ENCODE data around the gene PRIM2. TPM values are rescaled to one million over a fixed set of nuclear protein-coding genes. Genes with fewer than 3 reads are reported as not detected.
A peak's percentile ranks its signal among the peaks of the same experiment; 100 is the strongest.
"Not testable (repeated sequence)": the region's sequence is repeated elsewhere in the genome, so short reads cannot be mapped to it uniquely, and the experiment has no call there.

PRIM2 gene
- polyA plus RNA-seq, 5 donors: 13.5 to 20.6 (median 17.9) TPM

- DNase-seq: no peak
These were observed 9.6 kb upstream of the PRIM2 start for GRCh38 chr6:57307850-57308249.

DNA sequence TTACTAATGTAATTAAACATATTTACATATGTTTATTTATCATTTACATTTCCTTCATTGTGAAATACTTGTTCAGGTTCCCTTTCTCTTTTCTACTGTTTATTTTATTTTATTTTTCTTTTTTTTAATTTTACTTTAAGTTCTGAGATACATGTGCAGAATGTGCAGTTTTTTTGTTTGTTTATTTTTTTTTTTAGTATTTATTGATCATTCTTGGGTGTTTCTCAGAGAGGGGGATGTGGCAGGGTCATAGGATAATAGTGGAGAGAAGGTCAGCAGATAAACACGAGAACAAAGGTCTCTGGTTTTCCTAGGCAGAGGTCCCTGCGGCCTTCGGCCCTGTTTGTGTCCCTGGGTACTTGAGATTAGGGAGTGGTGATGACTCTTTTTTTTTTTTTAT, 8.7 kb upstream of the PRIM2 start:
- DNase-seq: not testable (repeated sequence)

DNA sequence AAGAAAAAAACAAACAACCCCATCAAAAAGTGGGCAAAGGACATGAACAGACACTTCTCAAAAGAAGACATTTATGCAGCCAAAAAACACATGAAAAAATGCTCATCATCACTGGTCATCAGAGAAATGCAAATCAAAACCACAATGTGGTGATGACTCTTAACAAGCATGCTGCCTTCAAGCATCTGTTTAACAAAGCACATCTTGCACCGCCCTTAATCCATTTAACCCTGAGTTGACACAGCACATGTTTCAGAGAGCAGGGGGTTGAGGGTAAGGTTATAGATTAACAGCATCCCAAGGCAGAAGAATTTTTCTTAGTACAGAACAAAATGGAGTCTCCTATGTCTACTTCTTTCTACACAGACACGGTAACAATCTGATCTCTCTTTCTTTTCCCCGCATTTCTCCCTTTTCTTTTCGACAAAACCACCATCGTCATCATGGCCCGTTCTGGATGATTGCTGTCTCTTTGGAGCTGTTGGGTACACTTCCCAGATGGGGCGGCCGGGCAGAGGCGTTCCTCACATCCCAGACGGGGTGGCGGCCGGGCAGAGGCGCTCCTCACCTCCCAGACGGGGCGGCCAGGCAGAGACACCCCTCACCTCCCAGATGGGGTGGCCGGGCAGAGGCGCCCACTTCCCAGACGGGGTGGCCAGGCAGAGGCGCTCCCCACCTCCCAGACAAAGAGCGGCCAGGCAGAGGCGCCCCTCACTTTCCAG, 7.2 kb upstream of the PRIM2 start:
- not testable (repeated sequence) for DNase-seq

DNA sequence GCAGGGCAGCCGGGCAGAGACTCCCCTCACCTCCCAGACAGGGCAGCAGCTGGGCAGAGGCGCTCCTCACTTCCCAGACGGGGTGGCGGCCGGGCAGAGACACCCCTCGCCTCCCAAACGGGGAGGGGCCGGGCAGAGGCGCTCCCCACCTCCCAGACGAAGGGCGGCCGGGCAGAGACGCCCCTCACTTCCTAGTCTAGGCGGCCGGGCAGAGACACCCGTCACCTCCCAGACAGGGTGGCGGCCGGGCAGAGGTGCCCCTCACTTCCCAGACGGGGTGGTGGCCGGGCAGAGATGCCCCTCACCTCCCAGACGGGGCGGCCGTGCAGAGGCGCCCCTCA, 6.6 kb upstream of the PRIM2 start:
- no peak for DNase-seq

GRCh38 chr6:57311300-57312003, 6.0 kb upstream of the PRIM2 start:
- DNase-seq: not testable (repeated sequence)

- DNase-seq: no peak
These were observed 5.5 kb upstream of the PRIM2 start for GRCh38 chr6:57312004-57312345.

- no peak for DNase-seq
These were observed 4.4 kb upstream of the PRIM2 start for GRCh38 chr6:57313009-57313408.

DNA sequence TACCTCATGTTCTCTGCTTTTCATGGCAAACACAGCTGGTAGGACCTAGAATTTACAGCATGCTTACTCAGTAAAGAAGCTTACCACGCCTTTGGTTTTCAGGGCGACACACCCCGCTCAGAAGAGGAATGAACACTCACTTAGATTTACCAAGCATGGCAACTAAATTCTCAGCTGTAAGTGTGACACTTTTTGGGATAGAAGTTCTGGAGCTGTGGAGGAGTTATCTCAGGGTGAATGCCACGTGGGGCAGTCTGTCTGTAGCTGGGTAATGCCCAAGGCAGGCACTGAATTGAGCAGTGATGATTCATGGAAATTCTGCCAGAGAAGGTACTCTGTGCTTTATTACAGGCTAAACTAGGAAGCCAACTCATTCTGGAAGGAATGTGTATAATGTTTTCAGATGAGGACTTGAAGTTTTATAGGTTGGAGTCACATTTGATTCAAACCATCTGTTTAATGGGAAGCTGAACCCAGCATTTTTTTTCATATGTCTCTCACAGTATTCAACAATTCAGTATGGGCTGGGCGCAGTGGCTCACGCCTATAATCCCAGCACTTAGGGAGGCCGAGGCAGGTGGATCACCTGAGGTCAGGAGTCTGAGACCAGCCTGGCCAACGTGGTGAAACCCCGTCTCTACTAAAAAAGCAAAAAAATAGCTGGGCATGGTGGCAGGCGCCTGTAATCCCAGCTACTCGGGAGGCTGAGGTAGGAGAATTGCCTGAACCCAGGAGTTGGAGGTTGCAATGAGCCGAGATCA, 3.5 kb upstream of the PRIM2 start:
- DNase-seq: no peak

DNA sequence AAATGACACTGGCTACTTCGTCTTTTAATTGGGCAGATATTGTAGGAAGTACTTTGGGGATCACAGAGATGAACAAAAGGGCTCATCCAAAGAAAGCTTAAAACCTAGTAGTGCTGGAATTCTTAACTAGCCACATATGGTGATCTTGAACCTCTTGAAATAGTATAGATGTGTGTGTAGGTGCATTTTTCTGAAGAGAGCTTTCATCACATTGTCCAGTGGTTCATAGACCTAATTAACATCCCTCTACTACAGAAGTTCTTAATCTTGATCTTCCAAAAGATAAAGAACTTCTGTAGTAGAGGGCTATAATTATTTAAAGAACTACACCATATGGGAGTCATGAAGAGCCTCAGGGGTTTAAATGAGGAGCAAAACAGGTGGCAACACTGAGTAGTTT, 2.3 kb upstream of the PRIM2 start:
- no peak for DNase-seq

GRCh38 chr6:57315851-57316250, 1.6 kb upstream of the PRIM2 start:
- no peak for DNase-seq

GRCh38 chr6:57316581-57317059, 810 bp upstream of the PRIM2 start:
- peak; percentile 76 to 83 for DNase-seq

DNA sequence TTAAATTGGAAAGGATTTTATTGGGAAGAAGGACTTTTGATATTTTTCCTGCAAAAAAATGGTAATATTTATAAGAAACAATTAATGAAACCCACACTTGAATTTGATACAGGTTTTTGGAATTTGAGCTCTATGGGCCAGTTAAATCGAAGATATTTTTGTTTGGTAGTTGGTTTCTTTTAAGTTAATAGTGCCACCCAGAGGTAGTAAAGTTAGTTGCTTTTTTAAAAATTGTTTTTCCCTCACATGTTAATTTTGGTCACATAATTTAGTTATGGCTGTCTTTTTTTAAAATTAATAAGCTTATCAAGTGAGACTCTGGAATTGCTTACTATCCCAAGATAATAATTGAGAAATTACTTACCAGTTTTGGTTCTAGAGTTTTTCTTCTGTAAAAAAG, 7.1 kb downstream of the PRIM2 start:
- no peak for DNase-seq

GRCh38 chr6:57327311-57327710, 9.9 kb downstream of the PRIM2 start:
- DNase-seq: no peak

DNA sequence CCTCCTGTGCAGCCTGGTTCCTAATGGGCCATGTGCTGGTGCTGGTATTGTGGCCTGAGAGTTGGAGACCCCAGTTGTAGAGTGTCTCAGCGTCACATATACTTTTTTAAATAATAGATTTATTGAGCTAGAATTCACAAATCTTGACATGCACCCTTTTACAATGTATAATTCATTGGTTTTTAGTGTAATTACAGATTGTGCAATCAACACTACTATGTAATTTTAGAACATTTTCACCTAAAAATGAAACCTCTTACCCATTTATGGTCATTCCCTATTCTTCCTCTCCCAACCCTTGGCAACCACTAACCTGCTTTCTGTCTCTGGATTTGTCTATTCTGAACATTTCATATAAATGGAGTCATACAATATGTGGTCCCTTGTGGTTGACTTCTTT, 10.6 kb downstream of the PRIM2 start:
- no peak for DNase-seq

DNA sequence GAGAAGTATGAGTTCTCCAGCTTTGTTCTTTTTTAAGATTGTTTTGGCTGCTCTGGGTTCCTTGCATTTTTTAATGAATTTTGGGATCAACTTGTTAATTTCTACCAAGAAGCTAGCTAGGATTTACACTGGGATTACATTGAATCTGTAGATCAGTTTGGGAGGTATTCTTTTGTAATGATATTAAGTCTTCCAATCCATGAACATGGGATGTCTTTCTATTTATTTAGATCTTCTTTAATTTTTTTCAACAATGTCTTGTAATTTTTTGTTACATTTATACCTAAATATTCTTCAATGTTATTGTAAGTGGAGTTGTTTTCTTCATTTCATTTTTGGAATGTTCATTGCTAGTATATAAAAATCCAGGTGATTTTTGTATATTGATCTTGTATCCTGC, 12.5 kb downstream of the PRIM2 start:
- no peak for DNase-seq

GRCh38 chr6:57342148-57342669, 24.8 kb downstream of the PRIM2 start:
- DNase-seq: no peak

DNA sequence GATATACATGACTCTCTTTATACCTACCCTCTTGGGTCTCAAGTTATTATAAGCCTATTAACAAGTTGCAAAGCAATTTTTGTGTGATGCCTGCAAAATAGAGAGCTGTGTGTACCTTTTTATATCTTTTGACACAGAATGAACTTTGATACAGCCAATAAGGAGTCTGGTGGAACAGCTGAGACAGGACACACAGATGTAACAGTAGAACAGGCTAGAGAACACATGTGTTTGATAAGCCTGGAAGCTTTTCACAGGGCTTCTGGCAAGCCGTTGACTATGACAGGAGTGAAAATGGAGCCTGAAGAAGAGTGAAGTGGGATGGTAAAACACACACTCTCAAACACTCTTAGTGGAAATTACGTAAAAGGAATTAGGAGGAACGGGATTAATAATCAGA, 25.9 kb downstream of the PRIM2 start:
- DNase-seq: not testable (repeated sequence)

GRCh38 chr6:57346715-57347114, 29.3 kb downstream of the PRIM2 start:
- DNase-seq: not testable (repeated sequence)

- not testable (repeated sequence) for DNase-seq
These were observed 30.2 kb downstream of the PRIM2 start for GRCh38 chr6:57347597-57347996.

DNA sequence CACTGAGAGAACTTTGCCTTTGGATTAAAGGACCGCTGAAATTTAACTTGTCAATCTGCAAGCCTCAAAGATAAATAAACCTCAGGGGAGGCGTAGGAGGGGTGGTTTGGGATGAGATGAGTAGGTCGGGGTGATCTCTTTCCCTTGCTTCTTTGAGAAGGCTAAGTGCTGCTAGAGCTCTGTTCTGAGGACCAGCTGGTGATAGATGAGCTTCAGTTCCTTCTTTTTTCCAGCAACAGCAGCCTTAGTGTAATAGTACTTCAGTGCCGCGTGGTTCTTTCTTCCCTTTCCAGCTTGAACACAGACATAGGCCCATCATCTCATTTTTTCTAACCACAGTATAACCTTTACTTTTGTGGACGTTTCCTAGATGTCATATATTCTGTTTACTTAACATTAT, 33.0 kb downstream of the PRIM2 start:
- DNase-seq: not testable (repeated sequence)

DNA sequence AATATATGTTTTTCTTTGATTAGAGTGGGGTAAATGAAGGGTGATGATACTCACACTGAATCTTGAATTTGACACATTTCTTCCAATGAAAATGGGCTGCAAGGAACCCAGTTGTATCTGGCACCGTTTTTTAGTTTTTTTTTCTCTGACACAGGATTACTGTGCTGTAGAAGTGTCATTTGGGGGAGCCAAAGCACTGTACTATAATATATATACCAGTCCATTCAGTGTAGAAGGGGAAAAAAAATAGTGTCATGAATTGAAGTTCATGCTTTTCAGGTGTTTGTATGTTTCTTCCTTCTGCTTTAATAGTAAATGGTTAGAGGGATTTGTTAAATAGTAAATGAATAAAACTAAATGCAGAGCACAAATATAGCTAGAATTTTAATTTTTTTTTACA, 35.2 kb downstream of the PRIM2 start:
- DNase-seq: not testable (repeated sequence)

DNA sequence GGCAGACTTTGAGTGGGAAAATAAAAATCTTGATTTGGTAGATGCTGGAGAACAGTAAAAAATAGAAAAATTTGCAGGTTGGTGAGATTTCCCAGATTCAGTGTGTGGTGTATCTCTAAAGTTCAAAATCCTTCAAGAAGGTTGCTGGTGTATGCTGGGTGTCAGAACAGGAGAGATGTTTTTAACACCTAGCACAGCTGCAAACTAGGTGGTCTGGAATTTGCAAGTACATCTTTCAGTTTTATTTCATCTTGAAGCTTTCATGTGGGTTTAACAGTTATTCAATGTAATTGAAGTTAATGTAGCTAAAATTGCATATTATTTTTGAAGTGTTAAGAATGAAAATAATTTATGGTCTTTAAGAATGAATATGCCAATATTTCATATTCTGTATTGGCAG, 40.9 kb downstream of the PRIM2 start:
- not testable (repeated sequence) for DNase-seq

DNA sequence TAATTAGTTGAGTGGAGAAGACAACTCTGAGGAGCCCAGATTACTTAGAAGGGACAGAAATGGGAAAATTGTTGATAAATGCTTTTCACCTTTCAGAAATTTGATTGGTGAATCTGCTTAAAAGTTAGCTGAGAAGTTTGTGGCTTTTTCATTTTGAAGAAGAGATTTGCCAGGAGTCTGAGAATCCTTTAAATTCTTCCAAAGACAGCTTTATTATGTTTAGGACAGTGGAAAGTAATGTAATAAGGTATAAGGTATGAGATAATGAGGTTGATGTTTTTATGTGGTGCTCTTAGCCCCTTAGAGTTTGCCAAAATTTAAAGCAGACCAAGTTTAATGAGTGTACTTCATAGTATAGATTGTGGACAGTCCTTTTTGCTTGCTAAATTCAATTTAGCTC, 42.3 kb downstream of the PRIM2 start:
- not testable (repeated sequence) for DNase-seq

All from right lung (tissue), 5 donors.